Cardiac muscle cell (in vitro differentiated cells and primary cell): ENCODE measurements around the gene FBXO48. TPM values are rescaled to one million over a fixed set of nuclear protein-coding genes. Genes with fewer than 3 reads are reported as not detected.

Source experiments
- DNase-seq, 2 donors: peaks; one replicate each; pipeline versions ENCODE4 v3.0.0 to v3.0.0-alpha.2; 2010 to 2017; ENCODE audit warnings: low read depth in 1 of 2, low spot score in 1 of 2
- H3K27ac ChIP-seq: fragments of 200-600 bp; sonication (generic); 2 replicates; pipeline ENCODE4 v1.5.1; 2016
- H3K27me3 ChIP-seq: fragments of 200-600 bp; sonication (generic); 2 replicates; pipeline ENCODE4 v1.6.0; 2016; ENCODE audit warnings: control low read depth
- H3K36me3 ChIP-seq: fragments of 200-600 bp; sonication (generic); 2 replicates; pipeline ENCODE4 v1.5.1; 2016; ENCODE audit warnings: control low read depth
- H3K4me1 ChIP-seq: fragments of 200-600 bp; sonication (generic); 2 replicates; pipeline ENCODE4 v1.8.1; 2017; ENCODE audit warnings: low read depth, mild to moderate bottlenecking, mixed run types
- H3K4me3 ChIP-seq: fragments of 200-600 bp; sonication (generic); 2 replicates; pipeline ENCODE4 v1.5.1; 2016; ENCODE audit warnings: mild to moderate bottlenecking
- H3K9me3 ChIP-seq: fragments of 200-600 bp; sonication (generic); 2 replicates; pipeline ENCODE4 v1.5.1; 2017; ENCODE audit warnings: low read depth, mild to moderate bottlenecking, control low read depth
- polyA plus RNA-seq: library from polyadenylated mRNA; unstranded; fragments of >200 nt; fragmentation: Nextera tagmentation; extraction: Ambion mirVana; gene quantifications from 2 replicates; pipeline ENCODE4 v1.2.1, GENCODE V29; 2016
- total RNA-seq: library from RNA; depleted of rRNA; stranded (reverse); fragments of >200 nt; gene quantifications from 2 replicates; pipeline ENCODE4 v1.2.3, GENCODE V29; 2016
- TF ChIP-seq, protein P1 (sequence below): IDR thresholded peaks from 2 replicates; pipeline ENCODE4 v1.5.1; 2012; ENCODE audit warnings: low read depth, mild to moderate bottlenecking, low read length

Gene FBXO48
- total and polyA plus RNA-seq, 2 experiments from 2014 or later = 0.50 to 0.66 TPM

DNA sequence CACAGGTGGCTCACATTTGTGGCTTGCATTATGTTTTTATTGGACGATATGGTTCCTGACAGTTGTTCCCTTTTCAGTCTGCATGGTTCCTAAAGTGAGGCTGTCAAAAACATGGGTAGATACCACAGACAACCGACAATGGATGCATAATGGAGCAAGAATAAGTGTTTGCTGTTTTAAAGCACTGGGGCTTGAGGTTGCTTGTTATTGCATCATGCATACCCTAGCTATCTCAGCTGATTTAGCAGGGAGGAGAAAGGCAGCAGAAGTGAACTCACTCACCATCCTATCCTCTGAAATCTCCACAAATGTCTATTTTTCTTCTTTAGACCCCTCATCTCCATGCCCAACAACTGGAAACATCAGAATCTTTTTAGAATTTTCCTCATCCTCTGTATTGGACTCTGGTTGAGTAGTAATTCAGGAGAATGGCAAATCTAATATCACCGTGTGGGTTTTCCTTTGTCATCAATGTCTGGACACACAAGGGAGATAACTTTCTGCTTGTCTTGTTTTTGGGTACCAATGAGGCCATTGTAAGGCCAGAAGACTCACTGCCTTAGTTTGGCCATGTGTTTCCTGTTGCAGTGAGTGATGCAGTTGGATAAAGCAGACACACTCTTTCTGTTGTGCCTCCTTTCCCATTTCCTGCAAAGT is 46.7 kb downstream of the FBXO48 start:
- Histone ChIP-seq H3K4me1 (peaks cover 21% of the 10 kb centered on the region), H3K4me3 (no peak overlapping the region), H3K9me3 (no peaks in the 10 kb centered on the region), H3K36me3 (no peaks in the 10 kb centered on the region), H3K27me3 (no peaks in the 10 kb centered on the region), H3K27ac (no peak overlapping the region)
- TF ChIP-seq, protein P1, sequence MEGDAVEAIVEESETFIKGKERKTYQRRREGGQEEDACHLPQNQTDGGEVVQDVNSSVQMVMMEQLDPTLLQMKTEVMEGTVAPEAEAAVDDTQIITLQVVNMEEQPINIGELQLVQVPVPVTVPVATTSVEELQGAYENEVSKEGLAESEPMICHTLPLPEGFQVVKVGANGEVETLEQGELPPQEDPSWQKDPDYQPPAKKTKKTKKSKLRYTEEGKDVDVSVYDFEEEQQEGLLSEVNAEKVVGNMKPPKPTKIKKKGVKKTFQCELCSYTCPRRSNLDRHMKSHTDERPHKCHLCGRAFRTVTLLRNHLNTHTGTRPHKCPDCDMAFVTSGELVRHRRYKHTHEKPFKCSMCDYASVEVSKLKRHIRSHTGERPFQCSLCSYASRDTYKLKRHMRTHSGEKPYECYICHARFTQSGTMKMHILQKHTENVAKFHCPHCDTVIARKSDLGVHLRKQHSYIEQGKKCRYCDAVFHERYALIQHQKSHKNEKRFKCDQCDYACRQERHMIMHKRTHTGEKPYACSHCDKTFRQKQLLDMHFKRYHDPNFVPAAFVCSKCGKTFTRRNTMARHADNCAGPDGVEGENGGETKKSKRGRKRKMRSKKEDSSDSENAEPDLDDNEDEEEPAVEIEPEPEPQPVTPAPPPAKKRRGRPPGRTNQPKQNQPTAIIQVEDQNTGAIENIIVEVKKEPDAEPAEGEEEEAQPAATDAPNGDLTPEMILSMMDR = no peak
- peak in 1 of 2 donors; percentile 65 for DNase-seq

GRCh38 chr2:68418855-68419254 is 48.2 kb downstream of the FBXO48 start:
- Histone ChIP-seq H3K27ac (no peak overlapping the region), H3K27me3 (no peaks in the 10 kb centered on the region), H3K9me3 (no peaks in the 10 kb centered on the region), H3K4me3 (no peak overlapping the region), H3K36me3 (no peaks in the 10 kb centered on the region), H3K4me1 (peaks cover 31% of the 10 kb centered on the region)
- TF ChIP-seq, protein P1 = no peak
- DNase-seq = no peak

DNA sequence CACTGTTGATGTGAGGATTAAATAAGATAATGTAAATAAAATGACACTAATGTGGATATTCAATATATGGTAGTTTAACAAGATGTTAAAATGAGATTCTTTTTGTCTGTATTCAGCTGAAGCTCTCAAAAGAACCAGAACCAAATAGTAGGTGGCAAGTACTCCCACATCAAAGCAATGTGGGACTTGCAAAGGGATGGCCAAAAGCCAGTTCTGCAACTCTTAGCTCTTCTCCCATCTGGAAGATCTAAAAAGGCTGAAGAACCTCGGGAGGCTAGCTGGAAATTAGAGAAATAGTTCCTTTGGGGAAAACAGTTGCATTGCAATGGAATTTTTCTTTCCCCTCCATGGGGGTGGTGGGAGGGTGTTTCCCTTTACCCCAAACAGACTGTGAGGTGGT is 48.7 kb downstream of the FBXO48 start:
- H3K4me1 ChIP-seq = peaks cover 36% of the 10 kb centered on the region
- peak overlapping the region; percentile 8 for H3K27ac ChIP-seq
- no peak overlapping the region for H3K4me3 ChIP-seq
- H3K27me3 ChIP-seq = no peaks in the 10 kb centered on the region
- no peak for DNase-seq
- no peaks in the 10 kb centered on the region for H3K36me3 ChIP-seq
- TF ChIP-seq, protein P1 = no peak
- H3K9me3 ChIP-seq = no peaks in the 10 kb centered on the region

GRCh38 chr2:68417926-68418325 is 49.2 kb downstream of the FBXO48 start:
- TF ChIP-seq, protein P1 = no peak
- no peaks in the 10 kb centered on the region for H3K9me3 ChIP-seq
- no peaks in the 10 kb centered on the region for H3K27me3 ChIP-seq
- no peaks in the 10 kb centered on the region for H3K36me3 ChIP-seq
- H3K4me3 ChIP-seq = no peak overlapping the region
- peak overlapping the region; percentile 8 for H3K27ac ChIP-seq
- peaks cover 39% of the 10 kb centered on the region for H3K4me1 ChIP-seq
- DNase-seq = no peak

DNA sequence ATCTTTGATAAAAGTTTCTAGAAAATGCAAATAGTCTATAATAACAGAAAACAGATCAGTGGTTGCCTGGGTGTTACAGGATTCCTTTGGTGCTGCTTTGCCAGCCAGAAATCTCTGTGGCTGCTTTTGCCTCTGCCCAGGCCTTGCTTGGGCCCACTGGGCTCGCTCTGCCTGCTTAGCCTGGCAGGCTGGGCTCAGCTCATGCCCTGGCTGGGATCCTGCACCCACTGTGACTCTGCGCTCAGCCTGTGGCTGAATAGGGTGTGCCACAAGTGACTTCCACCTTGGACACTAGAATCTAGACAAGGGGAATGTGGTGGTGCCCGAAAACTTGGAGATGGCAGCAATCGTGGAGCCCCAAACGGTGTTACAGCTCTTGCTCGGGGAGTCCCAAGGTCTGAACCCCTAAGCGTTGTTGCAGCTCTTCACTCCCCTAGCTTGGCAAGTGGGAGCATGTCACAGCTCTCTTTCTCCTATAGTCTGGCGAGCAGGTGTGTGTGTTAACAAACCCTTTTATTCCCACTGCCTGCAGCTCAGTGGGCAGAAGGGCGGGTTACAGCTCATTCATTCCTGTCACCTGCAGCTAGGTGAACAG is 50.9 kb downstream of the FBXO48 start:
- Histone ChIP-seq H3K4me1 (peaks cover 56% of the 10 kb centered on the region), H3K36me3 (no peaks in the 10 kb centered on the region), H3K9me3 (no peaks in the 10 kb centered on the region), H3K27me3 (no peaks in the 10 kb centered on the region), H3K4me3 (no peak overlapping the region), H3K27ac (peak overlapping the region; percentile 89)
- no peak for DNase-seq
- TF ChIP-seq, protein P1 = no peak
